ENCODE measurements around the gene MRC1.

MRC1 gene

DNA sequence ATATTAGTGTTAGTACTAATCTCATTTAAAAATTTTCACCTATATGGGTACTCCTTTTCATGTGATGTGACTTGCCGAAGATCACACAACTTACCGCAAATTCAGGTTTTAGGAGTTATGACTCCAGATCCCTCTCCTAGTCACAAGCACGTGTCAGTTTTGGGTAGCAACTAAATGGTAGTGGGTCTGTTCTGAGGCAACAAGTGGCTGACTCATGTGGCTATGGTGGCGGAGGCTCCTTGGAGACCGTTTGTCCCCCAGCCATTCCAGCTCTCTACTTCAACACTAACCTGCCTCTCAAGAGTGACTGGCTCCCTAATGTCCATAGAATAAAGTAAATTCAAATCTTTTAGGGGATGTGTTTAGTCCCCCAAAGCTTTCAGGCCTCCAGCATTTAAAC lies 39.5 kb downstream of the MRC1 start:
- no peak for DNase-seq

DNA sequence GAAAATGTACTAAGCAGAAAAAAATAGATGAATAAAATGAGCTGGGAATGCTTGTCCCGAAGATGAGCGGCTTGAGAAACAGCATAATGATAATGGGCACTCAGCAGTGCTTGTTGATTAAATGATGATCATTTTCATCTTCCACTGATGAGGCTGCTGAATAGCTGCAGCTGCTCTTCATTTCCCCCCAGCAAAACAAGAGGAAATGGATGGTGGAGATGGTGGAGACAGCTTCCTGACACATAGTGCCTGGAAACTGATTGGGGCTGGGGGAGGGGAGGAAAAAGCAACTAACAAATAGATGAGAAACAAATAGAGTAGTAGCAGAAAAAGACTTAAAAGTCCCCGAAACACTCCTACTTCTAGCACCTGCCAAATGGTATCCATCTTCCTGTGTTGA lies 41.4 kb downstream of the MRC1 start:
- DNase-seq: no peak

DNA sequence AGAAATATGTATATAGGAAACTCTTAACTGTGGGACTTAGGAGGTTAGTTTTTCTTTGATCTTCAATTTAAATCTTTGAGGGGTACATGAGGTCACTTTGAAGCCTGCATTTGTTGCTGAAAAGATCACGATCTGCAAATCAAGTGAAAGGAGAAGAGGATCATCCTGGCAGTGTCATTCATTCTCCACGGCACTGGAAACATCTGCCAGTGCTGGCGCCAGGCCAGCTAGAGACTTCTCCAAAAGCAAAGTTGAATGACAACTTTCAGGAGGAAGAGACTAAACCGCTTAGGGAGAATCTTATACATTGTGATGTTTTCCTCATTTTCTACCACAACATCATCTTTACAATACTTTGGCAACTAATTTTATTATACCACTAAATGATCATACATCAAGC lies 42.5 kb downstream of the MRC1 start:
- no peak for DNase-seq

DNA sequence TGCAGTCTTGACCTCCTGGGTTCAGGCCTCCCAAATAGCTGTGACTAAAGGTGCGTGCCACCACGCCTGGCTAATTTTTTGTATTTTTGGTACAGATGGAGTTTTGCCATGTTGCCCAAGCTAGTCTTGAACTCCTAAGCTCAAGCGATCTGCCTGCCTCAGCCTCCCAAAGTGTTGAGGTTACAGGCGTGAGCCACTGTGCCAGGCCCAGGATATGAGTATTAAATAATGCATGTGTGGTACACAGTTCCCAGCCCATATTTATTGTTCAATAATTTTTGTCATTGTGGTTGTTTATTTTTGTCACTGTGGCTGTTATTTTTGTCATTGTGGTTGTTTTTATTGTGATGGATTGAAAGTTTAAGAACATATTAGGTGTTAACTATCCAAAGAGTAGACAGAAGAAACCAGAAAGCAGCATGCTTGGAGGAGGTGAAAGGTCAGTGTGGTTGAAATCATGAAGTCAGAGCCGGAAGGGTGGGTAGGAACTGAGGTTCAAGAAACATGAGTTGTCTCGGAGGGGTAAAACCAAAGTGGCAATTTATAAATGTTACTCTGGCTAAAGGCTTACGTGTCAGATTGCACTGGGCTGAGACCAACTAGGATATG lies 45.0 kb downstream of the MRC1 start:
- DNase-seq: no peak

DNA sequence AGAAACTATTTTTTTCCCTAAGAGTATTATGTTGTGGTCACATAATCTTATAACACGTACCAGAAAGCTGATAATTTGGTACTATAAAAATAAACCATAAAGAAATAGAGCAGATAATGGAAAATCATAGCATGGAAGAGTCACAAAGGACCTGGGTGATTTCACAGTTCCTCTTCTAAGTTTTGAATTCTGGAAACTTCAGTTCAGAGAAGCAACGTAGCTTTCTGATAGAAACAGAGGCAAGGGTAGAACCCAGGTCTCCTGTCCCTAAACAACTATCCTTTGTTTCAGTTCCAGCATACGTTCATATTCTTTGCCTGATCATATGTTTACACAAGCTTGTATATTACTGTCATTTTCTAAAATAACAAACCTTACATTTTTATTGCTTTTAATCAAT lies 47.9 kb downstream of the MRC1 start:
- DNase-seq: no peak

DNA sequence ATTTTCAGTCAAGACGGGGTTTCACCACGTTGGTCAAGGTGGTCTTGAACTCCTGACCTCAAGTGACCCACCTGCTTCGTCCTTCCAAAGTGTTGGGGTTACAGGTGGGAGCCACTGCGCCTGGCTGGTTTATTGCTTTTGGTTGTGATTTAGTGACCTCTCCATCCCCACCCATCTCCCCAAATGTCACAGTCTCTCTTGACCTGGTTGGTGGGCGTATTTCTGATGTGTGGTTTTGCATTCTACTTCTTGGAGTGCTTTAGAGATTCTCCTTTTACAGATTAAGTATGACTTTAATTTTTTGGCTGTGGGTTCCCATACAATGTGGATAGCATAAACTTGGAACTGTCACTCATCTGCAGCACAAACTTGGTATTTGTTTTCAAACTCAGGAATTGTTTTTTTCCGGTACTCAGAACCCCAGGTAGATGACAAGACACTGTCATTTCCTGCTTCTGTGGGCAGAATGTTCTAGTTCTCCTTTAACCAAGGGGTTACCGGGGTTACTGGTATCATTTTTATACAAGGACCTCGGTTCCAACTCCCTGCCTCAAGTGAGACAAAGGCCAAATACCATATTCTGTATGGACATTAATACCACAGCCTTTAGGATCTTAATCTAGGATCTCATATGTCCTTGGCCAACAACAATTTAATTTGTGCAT lies 50.5 kb downstream of the MRC1 start:
- DNase-seq: no peak

DNA sequence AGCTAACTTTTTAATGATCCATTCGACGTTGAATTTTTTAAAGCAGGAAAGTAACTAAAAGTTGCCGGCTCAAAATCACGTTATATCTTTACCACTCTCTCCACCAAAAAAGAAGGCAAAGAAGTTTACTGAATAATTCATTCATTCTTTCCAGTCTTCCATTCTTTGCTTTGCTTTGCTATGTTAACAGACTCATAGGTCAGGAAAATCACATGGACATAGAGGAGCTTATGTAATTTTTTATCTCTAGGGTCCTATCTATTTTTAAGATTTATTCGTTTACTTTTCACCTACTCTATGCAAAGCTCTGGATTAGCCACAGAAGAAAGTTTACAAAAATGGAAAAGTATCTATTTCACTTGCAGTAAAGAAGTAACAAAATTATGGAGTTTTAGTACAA lies 52.6 kb downstream of the MRC1 start:
- DNase-seq: no peak

DNA sequence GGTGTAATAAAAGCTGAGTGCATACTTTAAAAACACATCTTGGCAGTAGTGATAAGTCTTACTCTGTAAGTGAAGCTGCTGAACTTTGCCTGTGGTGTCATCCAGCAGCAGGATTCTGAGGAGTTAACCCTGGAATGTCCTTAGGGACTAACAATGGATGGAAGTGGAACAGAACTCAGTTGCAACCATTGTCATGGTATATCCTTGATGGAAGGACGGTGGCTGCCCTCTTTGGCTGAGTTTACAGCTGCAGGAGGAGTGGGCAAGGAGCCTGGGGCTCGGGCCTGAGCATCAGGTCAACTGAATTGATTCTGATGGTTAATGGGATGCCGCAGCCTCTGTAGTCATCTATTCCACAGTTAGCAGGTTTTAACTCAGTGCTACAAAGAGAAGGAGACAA lies 56.2 kb downstream of the MRC1 start:
- DNase-seq: no peak

DNA sequence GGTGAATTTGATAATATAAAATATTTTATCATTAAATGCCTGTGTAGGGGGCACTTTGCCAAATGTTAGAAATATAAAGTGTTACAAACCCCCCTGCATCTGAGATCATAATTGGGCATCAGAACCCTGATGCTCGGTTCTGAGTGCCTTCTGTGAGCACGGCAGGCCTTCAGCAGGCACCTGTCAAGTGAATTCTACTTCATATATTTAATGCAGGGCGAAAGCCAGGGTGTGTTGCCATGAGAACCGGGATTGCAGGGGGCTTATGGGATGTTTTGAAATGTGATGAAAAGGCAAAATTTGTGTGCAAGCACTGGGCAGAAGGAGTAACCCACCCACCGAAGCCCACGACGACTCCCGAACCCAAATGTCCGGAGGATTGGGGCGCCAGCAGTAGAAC lies 57.2 kb downstream of the MRC1 start:
- no peak for DNase-seq

DNA sequence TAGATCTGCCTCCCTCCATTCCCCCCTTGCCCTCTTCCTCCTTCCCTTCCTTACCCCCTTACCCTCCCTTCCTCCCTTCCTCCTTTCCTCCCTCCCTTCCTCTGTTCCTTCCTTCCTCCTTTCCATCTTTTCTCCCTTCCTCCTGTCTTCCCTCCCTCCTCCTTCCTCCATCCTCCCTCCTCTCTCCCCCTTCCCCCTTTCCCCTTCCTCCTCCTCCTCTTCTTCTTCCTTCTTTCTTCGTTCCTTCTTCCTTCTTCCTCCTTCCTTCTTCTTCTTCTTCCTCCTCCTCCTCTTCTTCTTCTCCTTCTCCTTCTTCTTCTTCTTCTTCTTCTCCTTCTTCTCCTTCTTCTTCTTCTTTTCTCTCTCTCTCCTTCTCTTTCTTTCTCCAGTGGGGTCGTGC lies 57.9 kb downstream of the MRC1 start:
- DNase-seq: no peak

DNA sequence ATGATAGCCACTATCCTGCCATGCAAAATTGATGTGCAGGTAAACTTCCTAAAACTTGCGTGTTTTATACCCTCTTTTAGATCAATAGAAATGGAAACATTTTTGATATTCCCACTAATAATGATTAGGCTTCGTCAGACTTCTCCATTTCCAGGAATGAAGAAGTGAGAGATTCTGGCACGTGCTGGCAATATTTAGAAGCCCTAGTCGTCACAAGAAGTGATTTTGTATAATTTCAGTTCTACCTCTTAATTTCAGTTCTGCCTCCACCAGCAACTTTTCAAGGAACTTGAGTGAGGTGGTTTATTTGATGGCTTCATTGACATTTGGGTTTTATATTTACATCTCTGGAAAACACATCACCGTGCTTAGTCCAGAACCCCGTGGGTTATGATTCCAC lies 61.9 kb downstream of the MRC1 start:
- no peak for DNase-seq

DNA sequence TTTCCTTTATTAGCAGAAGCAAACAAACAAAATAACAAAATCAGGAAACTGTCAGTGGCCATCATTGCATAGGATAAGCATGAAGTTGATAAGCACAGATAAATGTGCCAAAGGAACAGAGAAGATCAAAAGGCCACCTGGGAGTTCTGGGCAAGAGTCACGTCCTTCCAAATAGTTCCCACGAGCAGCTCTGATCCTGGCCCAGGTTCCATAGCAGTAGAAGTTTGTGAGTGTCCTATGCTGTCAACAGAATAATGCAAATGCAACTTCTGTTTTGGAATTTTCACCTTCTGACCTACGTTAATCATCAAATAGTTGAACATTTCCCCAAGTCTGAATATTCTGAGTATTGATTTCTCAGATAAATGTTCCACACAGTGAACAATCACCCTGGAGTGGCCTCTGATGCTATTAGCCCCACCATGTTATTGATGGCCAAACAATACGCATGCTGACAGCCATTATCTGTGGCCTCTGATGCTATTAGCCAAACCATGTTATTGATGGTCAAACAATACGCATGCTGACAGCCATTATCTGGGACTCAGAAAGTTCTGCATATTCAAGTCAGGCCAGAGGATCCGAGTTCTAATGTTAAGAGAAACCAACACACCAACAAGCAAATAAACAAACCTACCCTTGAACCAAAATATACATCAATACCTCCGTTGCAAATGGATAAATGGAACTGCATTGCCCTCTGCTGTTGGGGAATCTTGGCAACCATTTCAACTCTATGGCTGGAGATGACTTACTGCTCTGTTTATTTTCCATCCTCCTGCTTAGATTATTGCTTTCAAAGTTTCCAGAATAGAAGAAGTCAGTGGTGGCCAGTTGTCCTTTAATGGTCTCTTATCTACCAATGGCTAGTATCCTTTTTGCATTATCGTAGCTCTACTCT lies 63.3 kb downstream of the MRC1 start:
- DNase-seq: no peak

DNA sequence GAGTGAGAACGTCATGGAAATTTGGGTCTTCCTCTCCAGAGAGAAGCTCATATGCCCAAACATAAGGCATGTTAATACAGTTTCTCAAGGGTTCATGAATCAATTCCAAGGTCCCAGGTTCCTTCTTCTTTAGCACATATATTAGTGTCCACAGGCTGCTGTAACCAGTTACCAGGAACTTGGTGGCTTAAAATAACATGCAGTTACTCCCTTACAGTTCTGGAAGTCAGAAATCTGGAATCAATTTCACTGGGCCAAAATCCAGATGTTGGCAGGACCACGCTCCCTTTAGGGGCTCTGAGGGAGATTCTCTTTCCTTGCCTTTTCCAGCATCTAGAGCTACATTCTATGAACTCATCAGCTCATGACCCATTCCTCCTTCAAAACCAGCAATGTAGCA lies 64.8 kb downstream of the MRC1 start:
- no peak for DNase-seq

DNA sequence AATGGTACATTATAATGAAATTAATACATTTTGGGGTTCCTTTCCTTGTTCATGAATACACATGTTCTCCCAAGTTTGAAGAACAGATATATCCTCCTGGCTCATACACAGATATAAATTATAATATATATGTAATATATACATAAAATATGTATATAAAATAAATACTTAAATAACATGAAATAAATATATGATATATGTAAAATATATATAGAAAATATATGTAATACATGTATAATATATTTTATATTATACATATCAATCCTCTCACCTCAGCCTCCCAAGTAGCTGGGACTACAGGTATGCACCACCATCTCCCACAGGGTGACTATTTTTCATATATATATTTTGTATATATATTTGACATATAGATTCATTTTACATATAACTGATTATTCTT lies 68.0 kb downstream of the MRC1 start:
- DNase-seq: no peak

DNA sequence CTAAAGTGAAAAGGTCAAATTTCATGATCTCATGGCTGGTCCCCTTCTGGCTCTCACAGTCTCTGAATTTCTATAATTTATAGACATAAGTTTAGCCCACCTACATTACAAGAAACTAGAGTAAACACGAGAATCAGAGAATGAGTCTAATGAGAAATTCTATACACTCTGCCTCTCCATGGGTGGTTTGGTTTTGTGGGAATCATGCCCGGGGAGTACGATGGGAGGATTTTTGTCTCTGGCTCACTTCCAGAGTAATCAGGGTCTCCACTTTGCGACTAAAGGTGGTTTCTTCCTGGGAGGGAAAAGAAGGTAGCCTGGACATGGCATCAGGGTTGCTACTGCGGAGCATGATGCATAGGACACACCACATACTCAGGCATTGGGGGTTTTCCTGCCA lies 69.7 kb downstream of the MRC1 start:
- no peak for DNase-seq

DNA sequence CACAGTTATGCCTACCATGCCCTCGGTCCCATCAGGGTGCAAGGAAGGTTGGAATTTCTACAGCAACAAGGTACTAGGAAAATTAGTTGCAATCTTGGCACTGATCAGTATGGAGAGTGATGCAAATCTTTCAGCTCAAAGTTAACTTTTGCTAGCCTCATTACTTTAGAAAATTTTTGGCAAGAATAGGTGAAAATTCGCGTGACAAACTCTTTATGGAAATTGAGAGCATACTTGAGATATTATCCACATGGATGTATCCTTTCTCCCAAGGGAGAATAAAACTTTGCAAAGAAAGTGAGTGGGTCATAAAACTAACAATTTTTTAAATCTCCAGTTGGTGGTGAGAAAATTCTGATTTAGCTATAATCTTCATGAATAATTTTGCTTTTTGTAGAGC lies 71.5 kb downstream of the MRC1 start:
- DNase-seq: no peak

DNA sequence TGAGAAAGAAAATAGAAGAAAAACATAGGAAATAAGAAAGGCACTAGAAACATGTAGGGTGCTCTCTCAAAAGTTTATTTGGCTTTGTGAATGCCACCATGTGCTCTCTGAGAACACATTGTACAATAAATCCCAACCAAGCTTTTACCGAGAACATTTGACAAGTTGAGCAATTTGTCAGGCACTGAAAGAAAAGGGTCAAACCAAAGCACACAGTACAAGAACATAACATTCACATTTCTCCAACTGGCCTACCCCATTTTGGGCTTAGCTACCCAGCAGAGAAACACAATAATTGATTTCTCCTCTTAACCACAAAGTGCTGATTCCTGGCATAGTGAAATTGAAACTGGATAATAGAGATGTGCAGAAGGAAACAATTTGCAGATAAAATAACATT lies 73.4 kb downstream of the MRC1 start:
- DNase-seq: no peak

DNA sequence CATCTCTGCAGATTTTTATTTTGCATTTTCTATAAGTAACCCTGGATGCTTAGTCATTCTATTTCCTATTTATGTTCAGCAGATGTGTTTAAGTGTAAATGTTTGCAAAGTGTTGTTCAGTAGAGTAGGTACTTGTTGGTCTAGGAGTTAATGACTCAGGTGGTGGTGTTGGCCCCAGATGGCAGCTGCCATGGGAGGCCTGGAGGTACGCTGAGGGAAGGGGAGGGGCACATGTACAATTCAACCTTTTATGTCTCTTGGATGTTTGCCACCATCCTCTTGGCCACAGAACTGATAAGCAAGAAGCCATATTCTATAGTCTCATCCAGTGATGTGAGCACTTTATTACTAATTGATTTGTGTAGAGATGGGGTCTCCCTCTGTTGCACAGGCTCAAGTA lies 74.5 kb downstream of the MRC1 start:
- DNase-seq: no peak

DNA sequence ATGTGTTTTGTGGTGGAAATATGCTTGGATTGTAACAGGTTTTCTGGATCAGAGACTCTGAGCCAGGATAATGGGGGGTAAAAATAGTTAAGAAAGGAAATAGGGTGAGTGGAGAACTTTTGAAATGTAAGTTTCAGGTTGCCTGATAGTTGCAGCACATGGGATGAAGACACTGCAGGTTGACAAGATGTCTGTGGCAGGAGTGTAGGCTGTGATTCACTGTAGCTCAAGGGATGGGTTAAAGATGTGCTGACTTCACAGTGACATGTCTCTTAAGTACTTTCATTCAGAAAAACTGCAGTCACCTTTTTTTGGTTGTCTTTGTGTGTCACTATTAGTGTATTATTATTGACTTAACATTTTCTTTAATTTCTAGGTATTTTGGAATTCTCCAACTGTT lies 79.0 kb downstream of the MRC1 start:
- DNase-seq: no peak

DNA sequence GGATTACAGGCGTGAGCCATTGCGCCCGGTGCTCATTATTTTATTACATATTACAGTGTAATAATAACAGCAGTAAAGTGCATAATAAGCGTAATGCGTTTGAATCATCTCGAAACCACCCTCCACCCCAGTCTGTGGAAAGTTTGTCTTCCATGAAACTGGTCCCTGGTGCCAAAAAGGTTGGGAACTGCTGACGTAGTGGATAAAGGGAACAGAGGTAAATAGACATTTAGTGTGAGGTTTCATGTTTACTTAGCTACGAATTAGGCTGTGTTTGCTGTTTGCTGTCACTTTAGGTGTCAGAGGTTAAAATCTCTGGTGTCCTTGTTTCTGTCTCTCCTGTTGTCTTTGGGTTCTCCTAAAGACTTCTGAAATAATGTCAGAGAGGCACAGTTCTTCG lies 82.3 kb downstream of the MRC1 start:
- no peak for DNase-seq

DNA sequence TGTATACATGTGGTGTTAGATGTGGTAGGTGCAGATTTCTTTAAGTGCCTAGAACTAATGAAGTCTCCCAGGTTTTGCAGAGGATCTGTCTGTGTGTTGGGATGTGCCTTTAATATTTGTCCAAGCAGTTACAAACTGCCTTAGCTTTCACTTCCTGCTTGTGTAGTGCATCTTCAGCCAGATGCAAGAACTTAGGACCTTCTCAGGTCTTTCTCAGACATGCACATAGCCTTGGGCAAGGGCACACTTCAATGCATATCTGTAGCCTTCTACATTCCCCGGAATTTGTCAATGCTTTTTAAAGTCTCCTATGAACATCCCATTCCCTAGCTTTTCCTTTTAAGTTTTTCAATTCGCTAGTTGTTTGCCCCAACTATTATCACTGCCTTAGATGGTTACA lies 95.4 kb downstream of the MRC1 start:
- no peak for DNase-seq

DNA sequence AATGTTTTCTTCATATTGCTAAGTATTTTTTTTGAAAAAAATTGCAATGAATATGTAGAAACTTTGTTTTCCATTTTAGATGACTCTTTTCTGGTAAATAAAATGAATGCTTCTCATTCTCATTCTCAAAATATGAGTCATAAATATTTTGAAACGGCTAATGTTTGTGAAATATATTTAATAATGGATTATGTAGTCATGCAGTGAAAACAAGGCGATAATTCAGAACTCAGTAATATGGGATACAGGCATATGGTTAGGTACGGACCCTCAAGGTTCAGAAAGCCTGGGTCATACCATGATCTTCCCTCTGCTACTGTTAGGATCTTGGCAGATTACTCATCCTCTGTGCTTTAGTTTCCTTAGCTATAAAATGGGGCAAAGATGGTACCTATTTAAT lies 96.3 kb downstream of the MRC1 start:
- DNase-seq: no peak

DNA sequence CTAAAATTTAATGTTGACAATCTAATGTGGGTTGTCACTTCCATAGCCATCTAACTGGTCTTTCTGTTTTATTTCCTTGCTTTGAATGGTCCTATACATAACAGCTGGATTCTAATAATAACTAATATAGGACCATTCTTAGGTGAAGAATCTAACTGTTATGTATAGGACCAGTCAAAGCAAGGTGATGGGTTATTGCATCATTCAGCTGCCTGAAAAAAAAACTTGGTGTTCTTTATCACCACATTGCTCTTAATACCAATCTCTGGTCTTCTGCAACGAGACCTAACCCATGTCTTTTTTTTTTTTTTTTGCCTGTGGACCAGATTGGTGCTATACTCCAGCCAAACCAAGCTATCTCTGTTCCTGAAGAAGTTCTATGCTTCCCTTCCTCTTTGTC lies 96.9 kb downstream of the MRC1 start:
- DNase-seq: no peak

DNA sequence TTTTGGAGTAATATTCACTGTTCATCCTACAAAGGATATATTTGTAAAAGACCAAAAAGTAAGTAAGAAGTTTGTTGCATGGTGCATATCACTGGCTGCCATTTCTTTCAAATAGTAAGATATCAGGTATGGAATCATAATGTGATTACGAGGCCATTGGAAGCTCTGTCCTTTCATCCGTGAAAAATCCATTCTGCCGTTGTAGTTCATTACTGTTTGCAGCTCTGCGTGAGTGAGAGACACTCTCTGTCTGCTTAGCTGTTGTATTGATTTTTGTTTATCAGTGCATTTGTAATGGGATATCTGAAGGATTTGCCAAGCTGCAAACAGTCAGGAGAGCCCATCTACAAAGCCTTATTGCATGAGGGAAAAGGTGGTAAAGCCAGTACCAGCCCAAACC lies 98.5 kb downstream of the MRC1 start:
- DNase-seq: no peak

Data from stimulated activated CD4-positive, alpha-beta T cell treated with anti-CD3 and anti-CD28 coated beads, Interleukin-12 subunit alpha, Interleukin-12 subunit beta, amount 100 ng/mL, for 4 hours (primary cell).